ENCODE results near the gene ZXDA. TPM values are rescaled to one million over a fixed set of nuclear protein-coding genes. Genes with fewer than 3 reads are reported as not detected.
"Not testable (repeated sequence)": the region's sequence is repeated elsewhere in the genome, so short reads cannot be mapped to it uniquely, and the experiment has no call there.

ZXDA gene
- total RNA-seq, 1 donor, result 7.6 TPM

- no peaks in the 10 kb centered on the region for H3K4me1 ChIP-seq (ENCODE audit: insufficient read depth, low read length)
- no peaks in the 10 kb centered on the region for H3K9me3 ChIP-seq (ENCODE audit: low read depth, low read length)
- DNase-seq (ENCODE audit: insufficient read length, low spot score, missing footprints), result no peak
- H3K27me3 ChIP-seq (ENCODE audit: insufficient read depth, low read length), result no peaks in the 10 kb centered on the region
- no peak overlapping the region for H3K4me2 ChIP-seq (ENCODE audit: insufficient read depth, low read length)
- H2AFZ ChIP-seq (ENCODE audit: low read length), result no peak overlapping the region
- no peaks in the 10 kb centered on the region for H3K36me3 ChIP-seq (ENCODE audit: insufficient read depth, low read length)
- no peaks in the 10 kb centered on the region for H3K79me2 ChIP-seq (ENCODE audit: insufficient read depth, low read length)
- no peaks in the 10 kb centered on the region for H4K20me1 ChIP-seq (ENCODE audit: insufficient read depth, low read length)
- no peak overlapping the region for H3K4me3 ChIP-seq (ENCODE audit: insufficient read depth, low read length)
- TF ChIP-seq CTCF (IDR thresholded peaks at IDR 0.05; ENCODE audit: extremely low read depth, low read depth, low read length), result peak; percentile 53
- H3K27ac ChIP-seq (ENCODE audit: low read depth, low read length), result no peak overlapping the region
Measured at GRCh38 chrX:57918750-57919436, 8.6 kb upstream of the ZXDA start.

- Histone ChIP-seq H3K4me2 (ENCODE audit: insufficient read depth, low read length) (no peak overlapping the region), H3K4me1 (ENCODE audit: insufficient read depth, low read length) (no peaks in the 10 kb centered on the region), H3K27ac (ENCODE audit: low read depth, low read length) (no peak overlapping the region), H4K20me1 (ENCODE audit: insufficient read depth, low read length) (no peaks in the 10 kb centered on the region), H3K4me3 (ENCODE audit: insufficient read depth, low read length) (no peak overlapping the region), H3K36me3 (ENCODE audit: insufficient read depth, low read length) (no peaks in the 10 kb centered on the region), H3K9me3 (ENCODE audit: low read depth, low read length) (no peaks in the 10 kb centered on the region), H3K27me3 (ENCODE audit: insufficient read depth, low read length) (no peaks in the 10 kb centered on the region), H2AFZ (ENCODE audit: low read length) (no peak overlapping the region), H3K79me2 (ENCODE audit: insufficient read depth, low read length) (no peaks in the 10 kb centered on the region)
- DNase-seq (ENCODE audit: insufficient read length, low spot score, missing footprints), result no peak
- no peak for TF ChIP-seq CTCF (IDR thresholded peaks at IDR 0.05; ENCODE audit: extremely low read depth, low read depth, low read length)
Measured at GRCh38 chrX:57915680-57916079, 5.4 kb upstream of the ZXDA start.

GRCh38 chrX:57909595-57910286, 517 bp downstream of the ZXDA start:
- not testable (repeated sequence) for H4K20me1 ChIP-seq (ENCODE audit: insufficient read depth, low read length); H3K79me2 ChIP-seq (ENCODE audit: insufficient read depth, low read length); H2AFZ ChIP-seq (ENCODE audit: low read length); H3K27ac ChIP-seq (ENCODE audit: low read depth, low read length); H3K9me3 ChIP-seq (ENCODE audit: low read depth, low read length); H3K36me3 ChIP-seq (ENCODE audit: insufficient read depth, low read length); H3K27me3 ChIP-seq (ENCODE audit: insufficient read depth, low read length)
- peak overlapping the region; percentile 64 for H3K4me3 ChIP-seq (ENCODE audit: insufficient read depth, low read length)
- peaks cover 12% of the 10 kb centered on the region for H3K4me1 ChIP-seq (ENCODE audit: insufficient read depth, low read length)
- DNase-seq (ENCODE audit: insufficient read length, low spot score, missing footprints), result peak; percentile 49
- peak overlapping the region; percentile 45 for H3K4me2 ChIP-seq (ENCODE audit: insufficient read depth, low read length)

GRCh38 chrX:57908972-57909594, 1.2 kb downstream of the ZXDA start:
- peaks cover 12% of the 10 kb centered on the region for H3K4me1 ChIP-seq (ENCODE audit: insufficient read depth, low read length)
- H3K4me3 ChIP-seq (ENCODE audit: insufficient read depth, low read length), result peak overlapping the region; percentile 64
- H3K27me3 ChIP-seq (ENCODE audit: insufficient read depth, low read length); H4K20me1 ChIP-seq (ENCODE audit: insufficient read depth, low read length); H3K36me3 ChIP-seq (ENCODE audit: insufficient read depth, low read length); DNase-seq (ENCODE audit: insufficient read length, low spot score, missing footprints); H2AFZ ChIP-seq (ENCODE audit: low read length); H3K79me2 ChIP-seq (ENCODE audit: insufficient read depth, low read length); H3K9me3 ChIP-seq (ENCODE audit: low read depth, low read length); H3K27ac ChIP-seq (ENCODE audit: low read depth, low read length): not testable (repeated sequence)
- peak overlapping the region; percentile 45 for H3K4me2 ChIP-seq (ENCODE audit: insufficient read depth, low read length)

All from osteoblast (primary cell).